CD4-positive, alpha-beta T cell treated with Interleukin-4 for 4 hours (primary cell): ENCODE data around the gene HNRNPA1.
"Not testable (repeated sequence)": the region's sequence is repeated elsewhere in the genome, so short reads cannot be mapped to it uniquely, and the experiment has no call there.

Experiments used
- DNase-seq: peaks from one replicate; pipeline ENCODE4 v3.0.0-alpha.2; 2020

Gene HNRNPA1

DNA sequence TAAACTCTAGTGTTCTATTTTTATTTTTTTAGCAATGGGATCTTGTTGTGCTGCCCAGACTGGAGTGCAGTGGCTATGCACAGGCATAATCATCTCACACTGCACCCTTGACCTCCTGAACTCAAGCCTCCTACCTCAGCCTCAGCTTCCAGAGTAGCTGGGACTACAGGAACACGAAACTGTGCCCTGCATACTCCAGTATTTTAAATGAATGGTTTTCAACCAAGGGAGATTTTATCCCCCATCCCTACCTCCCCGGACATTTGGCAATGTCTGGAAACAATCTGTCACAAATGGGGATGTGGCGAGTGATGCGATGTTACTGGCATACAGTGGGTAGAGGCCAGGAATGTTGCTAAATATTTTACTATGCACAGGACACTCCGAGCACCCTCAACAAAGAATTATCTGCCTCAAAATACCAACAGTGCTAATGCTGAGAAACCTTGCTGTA is 2.7 kb upstream of the HNRNPA1 start:
- no peak for DNase-seq

DNA sequence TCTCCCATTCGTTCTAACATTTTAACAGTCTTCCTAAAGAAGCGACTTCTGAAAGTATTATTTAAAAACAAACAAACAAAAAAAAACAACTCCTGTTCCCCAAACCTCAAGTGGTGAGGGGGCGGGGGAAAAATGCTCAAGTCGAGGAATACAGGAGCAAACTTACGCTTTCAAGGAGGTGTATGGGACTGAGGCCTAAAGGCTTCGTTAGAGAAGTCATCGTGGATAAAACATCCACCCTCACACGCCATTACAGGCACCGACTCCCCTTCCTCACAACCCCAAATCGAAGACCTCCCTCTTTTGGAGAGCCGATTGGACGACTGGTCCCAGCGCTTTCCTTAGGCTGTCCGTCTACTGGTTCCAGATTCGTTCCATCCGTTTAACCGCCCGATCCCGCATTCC is 1.3 kb upstream of the HNRNPA1 start:
- no peak for DNase-seq

DNA sequence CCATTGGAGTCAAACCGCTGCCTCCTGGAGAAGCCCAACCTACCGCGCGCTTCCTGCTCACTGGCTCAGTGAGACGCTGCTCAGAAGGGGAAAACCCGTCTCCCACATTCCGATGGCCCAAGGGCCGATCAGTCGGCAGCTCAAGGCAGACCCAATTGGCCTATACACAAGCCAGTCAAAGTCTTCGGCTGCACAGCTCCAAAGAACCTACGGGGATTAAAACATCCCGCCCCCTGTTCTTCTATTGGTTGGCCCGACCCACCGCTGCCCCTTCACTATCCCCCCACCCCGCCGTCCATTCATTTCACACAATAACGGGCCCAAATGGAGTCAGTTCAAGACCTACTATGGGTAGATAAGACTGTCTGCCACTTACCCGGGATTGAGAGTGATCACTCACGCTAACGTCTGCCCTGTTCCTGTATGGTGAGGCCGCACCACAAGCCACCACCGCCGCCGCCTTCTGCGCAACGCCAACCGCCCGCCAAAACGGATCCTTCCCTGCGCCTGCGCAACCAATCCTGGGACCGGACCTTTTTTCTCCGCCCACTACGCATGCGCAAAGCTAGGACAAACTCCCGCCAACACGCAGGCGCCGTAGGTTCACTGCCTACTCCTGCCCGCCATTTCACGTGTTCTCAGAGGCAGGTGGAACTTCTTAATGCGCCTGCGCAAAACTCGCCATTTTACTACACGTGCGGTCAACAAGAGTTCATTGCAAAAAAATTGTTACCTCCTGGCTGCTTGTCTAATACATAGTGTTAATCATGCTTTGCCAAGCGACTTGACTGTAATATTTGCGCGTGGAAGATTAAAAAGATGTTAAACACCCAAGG is 676 bp upstream of the HNRNPA1 start, which contains the start of gene CBX5:
CBX5 (minus strand) TSS at position 491 of the 836 bp plus-strand sequence. CDS start 22,472 bp downstream, outside the sequence.
- DNase-seq, result peak; percentile 99

DNA sequence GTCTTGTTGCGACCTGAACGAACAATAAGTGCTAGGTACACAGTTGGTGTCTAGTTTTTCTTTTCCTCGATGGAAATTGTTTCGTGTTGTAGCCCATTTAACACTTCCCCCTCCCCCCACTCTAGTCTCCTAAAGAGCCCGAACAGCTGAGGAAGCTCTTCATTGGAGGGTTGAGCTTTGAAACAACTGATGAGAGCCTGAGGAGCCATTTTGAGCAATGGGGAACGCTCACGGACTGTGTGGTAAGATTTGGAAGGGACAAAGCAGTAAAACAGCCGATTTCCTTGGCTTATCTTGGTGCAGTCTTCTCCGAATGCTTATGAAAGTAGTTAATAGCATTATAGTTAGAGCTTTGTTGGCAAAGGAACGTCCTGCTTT is 724 bp downstream of the HNRNPA1 start:
- DNase-seq, result not testable (repeated sequence)

DNA sequence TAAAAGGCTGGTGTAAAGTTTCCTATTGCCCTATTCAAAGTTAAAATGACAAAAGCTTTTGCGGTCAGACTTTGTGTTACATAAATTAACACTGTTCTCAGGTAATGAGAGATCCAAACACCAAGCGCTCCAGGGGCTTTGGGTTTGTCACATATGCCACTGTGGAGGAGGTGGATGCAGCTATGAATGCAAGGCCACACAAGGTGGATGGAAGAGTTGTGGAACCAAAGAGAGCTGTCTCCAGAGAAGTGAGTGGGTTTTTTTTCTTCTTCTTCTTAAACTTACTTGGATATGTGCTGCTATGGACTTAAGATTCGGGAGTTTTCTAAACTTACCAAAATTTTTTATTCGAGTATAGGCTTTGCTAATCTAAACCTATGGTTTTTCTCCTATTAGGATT is 1.2 kb downstream of the HNRNPA1 start:
- DNase-seq, result not testable (repeated sequence)

DNA sequence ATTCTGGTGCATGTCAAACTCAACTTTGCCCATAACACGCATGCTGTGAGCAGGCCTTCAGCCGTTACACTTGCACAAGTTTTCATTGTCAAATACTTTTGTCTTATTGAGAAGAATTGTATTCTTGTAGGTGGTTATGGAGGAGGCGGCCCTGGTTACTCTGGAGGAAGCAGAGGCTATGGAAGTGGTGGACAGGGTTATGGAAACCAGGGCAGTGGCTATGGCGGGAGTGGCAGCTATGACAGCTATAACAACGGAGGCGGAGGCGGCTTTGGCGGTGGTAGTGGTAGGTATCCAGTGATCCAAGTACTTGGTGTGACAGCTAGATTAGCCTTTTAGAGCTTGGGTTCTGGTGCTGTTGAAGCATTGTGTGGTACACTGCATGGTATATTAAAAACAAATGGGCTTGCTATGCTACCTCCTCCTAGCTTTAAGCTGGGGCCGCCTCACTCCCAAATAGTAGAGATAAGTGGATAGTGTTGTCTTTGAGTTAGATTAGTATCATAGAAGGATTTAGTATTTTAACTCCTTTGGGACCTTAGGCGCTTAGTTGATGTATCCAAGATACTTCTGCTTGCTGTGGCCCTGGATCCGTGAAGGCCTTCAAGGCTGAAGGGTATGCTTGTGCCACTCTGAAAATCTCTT is 2.5 kb downstream of the HNRNPA1 start:
- DNase-seq, result no peak

DNA sequence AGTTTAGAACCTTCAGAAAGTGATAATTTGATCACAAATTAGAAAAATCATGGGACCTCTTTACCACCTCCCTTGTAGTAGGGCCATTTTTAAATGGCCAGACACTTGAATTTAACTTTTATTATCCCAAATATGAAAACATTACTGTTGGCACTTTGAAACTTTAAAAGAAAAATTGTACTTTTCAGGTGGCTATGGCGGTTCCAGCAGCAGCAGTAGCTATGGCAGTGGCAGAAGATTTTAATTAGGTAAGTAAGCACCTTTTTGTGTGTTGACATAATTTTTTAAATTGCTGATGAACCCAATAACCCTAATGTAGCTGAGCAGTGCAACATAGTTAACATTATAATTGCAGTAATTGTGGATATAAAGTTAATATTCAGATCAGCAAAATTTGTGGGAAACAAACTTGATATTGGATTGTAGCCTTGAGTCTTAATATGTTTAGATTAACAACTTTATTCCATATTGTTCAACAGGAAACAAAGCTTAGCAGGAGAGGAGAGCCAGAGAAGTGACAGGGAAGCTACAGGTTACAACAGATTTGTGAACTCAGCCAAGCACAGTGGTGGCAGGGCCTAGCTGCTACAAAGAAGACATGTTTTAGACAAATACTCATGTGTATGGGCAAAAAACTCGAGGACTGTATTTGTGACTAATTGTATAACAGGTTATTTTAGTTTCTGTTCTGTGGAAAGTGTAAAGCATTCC is 3.7 kb downstream of the HNRNPA1 start:
- DNase-seq, result not testable (repeated sequence)

DNA sequence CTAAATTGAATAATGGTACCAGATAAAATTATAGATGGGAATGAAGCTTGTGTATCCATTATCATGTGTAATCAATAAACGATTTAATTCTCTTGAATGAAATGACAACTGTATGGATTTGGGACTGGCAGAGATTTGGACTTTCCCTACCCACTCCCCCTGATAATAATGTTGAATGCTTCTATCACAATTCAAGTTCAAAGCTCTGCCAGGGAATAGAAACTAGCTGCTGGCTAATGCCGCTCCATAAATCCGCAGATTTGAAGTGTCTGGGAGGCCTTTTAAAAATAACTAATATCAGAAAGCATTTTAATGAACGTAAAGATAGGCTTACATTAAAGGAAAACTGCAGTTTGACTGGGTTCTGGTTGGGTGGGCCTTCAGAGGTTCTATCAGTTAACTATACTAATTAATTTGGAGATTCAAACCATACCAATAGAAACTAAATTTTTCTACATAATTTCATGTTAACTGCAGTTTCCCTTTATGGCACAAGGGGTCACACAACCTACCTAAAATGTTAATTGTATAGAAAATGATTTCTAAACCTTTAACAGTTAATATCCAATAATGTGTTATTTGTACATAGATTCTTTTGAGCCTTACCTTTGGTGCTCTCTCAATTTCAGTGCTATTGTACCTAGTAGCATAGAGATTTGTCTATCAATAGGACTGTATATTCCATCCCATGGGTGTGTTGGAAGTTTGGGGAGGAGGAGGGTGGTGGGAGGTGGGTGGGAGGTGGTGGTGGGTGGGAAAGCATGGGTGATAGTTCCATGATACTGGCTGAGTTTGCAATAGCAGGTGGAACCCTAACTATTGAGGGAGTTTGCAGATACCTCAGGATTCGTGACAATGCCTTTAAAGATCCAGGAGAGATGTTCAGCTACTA is 4.9 kb downstream of the HNRNPA1 start:
- no peak for DNase-seq

DNA sequence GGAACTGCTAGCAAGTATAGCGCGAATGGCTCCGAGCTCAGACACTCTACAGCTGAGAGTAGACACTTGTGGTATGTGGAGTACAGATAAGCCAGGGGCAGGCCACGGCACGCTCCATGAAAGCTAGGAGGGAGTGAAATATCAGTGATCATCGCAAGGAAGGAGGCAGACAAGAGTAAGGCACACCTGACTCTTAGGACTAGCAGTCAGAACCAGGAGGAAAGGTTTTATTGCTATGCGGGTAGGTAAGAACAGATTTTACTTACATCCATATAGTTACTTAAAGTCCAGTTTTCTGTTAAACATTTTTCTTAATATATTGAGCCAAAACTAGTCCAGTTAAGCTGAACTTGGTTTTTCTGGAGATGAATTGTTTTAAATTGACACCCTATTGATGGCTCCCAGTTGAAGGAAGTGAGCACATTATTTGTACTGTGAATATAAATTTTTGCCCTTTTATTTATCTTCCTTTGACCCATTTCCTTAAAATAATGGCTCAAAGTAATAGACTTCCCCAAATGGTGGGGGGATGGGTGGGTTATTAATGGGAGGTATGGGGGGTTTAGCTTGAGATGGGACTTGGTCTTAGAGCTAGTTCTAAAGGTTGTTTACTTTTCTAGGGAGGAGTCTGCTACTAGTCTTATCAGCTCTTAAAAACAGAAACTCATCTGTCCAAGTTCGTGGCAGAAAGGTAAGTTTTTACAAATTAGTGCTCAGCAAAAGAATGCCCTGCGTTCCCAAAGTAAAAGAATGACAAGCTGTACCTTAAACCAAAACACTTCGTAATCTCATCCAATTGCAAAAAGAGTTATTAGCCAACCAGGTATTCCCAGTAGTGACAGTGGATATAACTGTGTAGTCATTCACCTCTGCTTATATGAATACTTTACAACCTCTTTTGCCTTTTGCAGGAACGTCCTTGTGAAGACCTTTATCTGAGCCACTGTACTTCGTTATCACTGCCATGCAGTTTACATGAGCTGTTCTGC is 5.8 kb downstream of the HNRNPA1 start:
- no peak for DNase-seq

DNA sequence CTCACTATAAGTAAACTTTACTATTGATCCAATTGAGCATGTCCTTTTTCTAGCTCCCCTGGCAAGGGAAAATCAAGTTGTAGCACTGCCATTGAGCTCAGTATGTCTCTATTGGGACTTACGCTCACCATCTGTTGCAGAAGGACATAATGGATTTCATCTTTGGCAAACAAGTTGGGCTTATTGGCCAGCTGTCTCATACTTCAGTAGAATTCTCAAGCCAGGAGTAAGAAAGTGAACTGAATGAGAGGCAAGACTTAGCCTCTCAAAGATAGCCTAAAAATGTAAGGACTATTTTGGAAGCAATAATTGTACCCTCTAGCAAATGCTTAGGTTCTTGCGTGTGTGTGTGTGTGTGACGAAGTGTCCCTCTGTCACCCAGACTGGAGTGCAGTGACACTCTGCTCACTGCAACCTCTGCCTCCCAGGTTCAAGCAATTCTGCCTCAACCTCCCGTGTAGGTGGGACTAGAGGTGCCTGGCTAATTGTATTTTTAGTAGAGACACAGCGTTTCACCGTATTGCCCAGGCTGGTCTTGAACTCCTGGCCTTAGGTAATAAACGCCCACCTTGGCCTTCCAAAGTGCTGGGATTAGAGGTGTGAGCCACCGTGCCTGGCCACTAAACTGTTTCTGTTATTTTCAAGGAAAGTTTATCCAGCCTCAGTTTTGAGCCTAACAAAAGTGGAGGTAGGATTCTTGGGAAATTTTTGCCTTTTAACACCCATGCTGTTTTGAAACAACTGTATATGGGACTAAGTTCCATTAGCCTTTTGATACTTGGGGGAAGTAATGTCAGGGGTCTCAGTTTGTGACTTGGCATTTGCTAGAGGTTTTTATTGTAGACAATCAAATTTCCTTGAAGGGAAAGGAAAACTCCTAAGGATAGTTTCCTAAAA is 7.0 kb downstream of the HNRNPA1 start:
- no peak for DNase-seq

DNA sequence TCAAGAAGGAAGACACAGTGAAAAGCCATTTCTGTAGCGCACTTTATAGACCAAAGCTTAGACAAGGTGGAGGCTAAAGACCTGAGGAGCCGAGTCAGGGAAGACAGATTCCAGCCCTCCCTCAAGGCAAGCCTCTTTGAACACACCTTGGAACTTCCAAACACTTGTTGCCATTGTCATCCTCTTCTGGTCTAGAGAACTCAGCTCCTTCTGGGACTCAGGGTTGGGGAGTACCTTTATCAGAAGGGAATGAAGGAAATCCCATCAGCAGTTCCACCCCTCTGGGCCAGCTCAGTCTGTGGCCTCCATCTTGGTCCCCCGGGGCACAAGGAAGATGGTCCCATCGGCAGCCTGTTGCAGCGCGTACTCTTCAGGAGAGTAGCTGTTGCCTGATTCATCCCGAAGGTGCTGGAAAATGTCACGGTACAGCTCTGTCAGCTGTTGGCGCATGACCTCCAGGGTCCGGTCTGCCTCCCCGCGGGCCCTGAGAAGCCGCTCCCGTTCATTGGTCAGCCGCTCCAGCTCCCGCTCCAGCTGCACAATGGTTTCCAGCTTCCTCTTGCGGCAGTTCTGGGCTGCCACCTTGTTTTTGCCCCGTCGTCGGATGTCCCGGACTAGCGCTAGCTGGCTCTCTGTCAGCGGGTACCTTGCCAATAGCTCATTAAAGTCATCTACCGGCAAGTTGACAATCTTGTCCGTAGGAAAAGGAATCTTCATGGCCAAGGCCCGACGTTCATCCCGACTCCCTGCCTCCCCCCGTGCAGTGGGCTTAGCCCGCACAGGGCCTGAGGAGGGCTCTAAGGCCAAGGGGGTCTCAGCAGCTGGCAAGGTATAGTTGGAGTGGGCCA is 11.8 kb downstream of the HNRNPA1 start:
- no peak for DNase-seq

DNA sequence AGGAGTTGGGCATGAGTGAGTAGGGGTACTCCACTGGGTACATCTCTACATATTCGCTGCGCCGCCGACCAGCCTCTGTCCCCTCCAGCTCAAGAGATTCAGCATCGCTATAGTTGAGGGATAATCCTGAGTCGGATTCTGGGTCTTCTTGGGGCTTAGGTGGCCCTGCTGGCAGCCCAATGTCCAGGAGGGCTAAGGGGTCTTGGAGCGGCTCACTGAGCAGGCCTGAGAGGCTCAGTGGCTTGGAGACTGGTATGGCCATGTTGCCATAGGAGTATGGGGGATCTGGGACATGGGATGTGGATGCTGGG is 12.4 kb downstream of the HNRNPA1 start:
- DNase-seq, result no peak

DNA sequence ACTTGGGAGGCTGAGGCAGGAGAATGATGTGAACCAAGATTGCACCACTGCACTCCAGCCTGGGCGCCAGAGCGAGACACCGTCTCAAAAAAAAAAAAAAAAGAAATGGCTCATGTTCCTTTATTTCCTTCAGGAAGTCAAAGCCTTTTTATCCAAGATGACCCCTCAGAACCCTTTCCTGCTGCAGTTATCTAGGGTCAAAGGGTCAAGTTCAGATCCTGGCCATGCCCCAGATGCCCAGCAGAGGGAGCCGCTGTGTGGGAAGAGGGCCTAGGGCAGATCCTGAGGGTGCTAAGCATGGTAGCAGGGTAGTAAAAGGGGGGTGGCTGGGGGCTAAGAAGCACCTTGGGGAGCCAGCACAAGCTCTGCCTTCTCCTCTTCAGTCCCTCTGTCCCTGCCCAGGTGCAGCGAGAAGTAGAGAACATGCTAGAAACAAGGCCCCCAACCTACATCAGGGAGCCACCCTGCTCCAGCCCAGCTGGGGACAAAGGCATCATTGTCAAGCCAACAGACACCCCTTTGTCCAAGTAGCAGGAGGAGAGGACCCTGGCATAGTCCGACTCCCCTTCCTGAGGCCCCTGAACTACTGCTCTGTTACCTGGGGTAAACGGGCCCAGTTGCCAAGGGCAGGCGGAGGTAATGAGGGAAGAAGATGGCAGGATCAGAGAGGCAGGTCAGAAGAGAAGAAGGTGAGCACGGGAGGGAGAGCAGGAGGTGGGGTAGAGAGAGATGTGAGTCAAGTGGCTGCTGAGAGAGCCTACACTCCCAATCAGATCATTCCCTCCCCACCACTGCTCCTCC is 13.8 kb downstream of the HNRNPA1 start:
- DNase-seq, result peak; percentile 56

DNA sequence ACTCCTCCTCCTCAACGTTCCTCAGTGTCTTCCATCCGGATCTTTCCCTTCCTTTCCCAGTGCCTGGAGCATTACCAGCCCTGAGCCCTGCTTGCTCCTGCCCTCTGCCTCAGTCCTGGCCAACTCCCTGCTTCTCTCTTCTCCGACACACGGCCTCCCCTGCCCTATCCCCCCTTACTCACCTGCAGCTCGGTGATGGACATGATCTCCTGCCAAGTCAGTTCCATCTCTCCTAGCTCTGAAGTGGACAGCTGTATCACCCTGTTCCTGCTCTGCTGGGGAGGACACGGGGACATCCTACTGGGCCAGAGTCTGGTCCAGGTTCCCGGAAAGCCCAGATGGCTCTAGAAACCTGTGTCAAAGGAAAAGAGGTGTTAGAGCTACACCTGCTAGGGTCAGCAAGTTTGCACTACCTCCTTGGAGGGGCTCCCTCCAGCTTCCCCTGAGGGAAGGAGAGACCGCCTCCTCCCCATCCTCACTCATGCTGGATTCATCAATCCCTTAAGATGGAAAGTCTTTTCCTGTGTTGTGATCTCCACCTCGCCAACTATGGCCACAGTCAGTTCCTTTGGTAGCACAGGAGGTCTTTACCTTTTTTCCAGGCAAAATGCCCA is 14.5 kb downstream of the HNRNPA1 start:
- DNase-seq, result no peak

DNA sequence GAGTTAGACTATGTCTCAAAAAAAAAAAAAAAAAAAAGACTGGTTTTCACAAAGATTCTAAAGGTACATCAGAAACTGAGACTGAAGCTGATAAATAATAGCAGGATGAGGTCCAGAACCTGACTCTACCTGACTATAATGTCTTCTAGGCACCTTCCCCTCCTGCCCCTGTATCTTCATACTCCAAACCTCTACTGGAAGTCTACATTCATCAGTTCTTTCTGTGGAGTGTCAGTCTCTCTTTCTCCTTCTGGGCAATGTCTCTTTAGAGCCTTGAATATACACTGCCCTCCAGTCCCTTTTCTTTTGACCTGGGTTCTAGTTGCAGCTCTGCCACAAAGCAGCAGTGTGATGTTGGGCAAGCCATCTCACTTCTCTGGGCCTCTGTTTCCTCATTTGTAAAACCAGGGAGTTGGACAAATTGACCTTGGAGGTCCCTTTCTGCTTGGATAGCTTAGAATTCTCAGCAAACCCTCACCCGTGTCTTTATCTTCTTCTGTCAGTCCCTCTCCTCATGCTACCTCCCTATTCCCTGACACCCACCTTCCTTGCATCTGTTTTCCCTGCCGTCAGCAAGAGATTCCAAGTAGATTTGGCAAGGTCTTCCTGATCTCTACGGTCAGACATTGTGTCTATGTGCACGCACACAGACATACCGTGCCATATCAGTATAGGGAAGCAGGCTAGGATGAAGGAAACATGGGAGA is 16.0 kb downstream of the HNRNPA1 start:
- no peak for DNase-seq

DNA sequence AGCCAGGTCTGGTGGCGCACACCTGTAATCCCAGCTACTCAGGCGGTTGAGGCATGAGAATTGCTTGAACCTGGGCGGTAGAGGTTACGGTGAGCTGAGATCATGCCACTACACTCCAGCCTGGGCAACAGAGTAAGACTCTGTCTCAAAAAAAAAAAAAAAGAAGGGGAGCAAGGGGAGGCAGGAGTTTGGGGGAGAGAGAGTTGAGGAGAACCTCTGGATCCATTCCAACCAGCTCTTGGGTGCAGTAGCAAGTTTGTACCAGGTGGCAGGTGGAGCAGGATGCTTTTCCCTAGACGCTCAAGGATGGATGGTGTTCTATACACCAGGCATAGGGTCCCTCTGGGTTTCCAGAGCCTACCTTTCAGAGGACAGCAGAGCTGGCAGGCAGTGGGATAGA is 18.4 kb downstream of the HNRNPA1 start:
- no peak for DNase-seq

DNA sequence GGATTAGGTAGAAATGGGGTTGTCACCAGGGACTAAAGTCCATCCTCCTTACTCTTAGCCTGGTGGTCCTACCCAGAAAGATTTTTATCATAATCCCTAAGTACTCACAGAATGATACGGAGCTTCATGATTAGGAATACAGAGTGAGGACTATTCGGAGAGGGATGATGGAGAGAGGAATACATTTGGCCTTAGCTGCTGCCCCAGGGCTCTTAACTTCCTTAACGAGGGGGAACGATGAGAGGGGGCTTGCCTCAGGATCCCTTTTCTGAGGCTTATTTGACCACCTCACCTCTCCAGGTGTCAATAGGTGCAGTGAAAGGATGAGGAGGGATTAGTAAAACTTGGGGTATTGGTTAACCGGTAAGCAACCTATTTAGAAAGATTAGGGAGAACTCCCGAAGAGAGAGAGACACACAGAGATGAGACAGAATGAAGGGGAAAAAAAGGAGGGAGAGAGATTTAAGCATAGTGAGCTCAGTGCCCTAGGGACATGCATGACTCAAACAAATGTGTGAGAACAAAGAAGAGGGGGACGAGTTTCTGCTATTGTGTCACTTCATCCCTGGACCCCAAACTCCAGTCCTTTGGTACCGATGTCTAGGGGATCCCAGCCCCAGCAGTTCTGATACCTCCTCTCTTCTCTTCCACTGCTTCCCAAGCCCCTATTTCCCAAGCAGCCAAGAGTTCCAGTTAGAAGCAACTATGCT is 19.1 kb downstream of the HNRNPA1 start:
- no peak for DNase-seq
